Endothelial cell of umbilical vein (primary cell): Measurements from ENCODE around the gene FBXL14. TPM values are rescaled to one million over a fixed set of nuclear protein-coding genes. Genes with fewer than 3 reads are reported as not detected.

Experiments used
- BruUV-seq: library from RNA; stranded (reverse); fragments of 400-500 nt; replicated peaks from 2 replicates; lab custom pipeline; 2021; lab: Mats Ljungman, UMichigan
- CTCF ChIA-PET: fragments of 300-600, 350-600 bp; sonication (Branson Sonifier 250); formaldehyde crosslinking; loops from one replicate; lab custom pipeline; 2021; ENCODE audit warnings: antibody characterized with exemption, inconsistent platforms; lab: Charles Lee
- POLR2A ChIA-PET: fragments of 300-600, 350-600 bp; sonication (Branson Sonifier 250); formaldehyde crosslinking; loops from one replicate; lab custom pipeline; 2021; ENCODE audit warnings: antibody characterized with exemption, inconsistent platforms; lab: Charles Lee
- DNase-seq: peaks from one replicate; pipeline ENCODE4 v3.0.0-alpha.2; 2011; ENCODE audit warnings: low read depth, low spot score
- FAIRE-seq: peaks from 2 replicates; lab custom pipeline; 2011; peaks lifted over from hg19 to GRCh38; lab: Jason Lieb, UNC
- H2AFZ ChIP-seq: 2 replicates; pipeline ENCODE4 v1.6.0; 2012; ENCODE audit warnings: low read depth, low read length, control low read depth, inconsistent platforms
- H3K27ac ChIP-seq: 2 replicates; pipeline ENCODE4 v1.5.1; 2011; ENCODE audit warnings: low read depth, mild to moderate bottlenecking, control low read depth, low read length, moderate library complexity; ENCODE audit not compliant: insufficient read depth
- H3K27me3 ChIP-seq, 2 experiments: 2 replicates each; pipeline versions ENCODE4 v1.6.0 to v1.6.1; 2011; ENCODE audit warnings: low read length in 2 of 2, mixed read lengths in 1 of 2; ENCODE audit not compliant: control insufficient read depth in 2 of 2, insufficient read depth in 2 of 2
- H3K36me3 ChIP-seq, 2 experiments: 2 replicates in 1 of 2; 3 replicates in 1 of 2; pipeline ENCODE4 v1.5.1; 2011; ENCODE audit warnings: low read length in 2 of 2, mild to moderate bottlenecking in 1 of 2, moderate library complexity in 1 of 2; ENCODE audit not compliant: control insufficient read depth in 2 of 2, insufficient read depth in 2 of 2; ENCODE audit errors: extremely low read depth in 1 of 2
- H3K4me1 ChIP-seq: 3 replicates; pipeline ENCODE4 v1.5.1; 2011; ENCODE audit warnings: mild to moderate bottlenecking, low read length; ENCODE audit not compliant: control insufficient read depth, insufficient read depth; ENCODE audit errors: extremely low read depth
- H3K4me2 ChIP-seq: 2 replicates; pipeline ENCODE4 v1.6.1; 2011; ENCODE audit warnings: low read length, control low read depth, mixed read lengths; ENCODE audit not compliant: insufficient read depth
- H3K4me3 ChIP-seq, 3 experiments: fragments of 200-600 bp in 1 of 3; sonication (generic), shearing (Covaris generic) in 1 of 3; replicated peaks in 1 of 3; 2 replicates each; pipeline ENCODE4 v1.5.1; 2011 to 2016; ENCODE audit warnings: control low read depth in 3 of 3, low read length in 3 of 3, mild to moderate bottlenecking in 2 of 3, inconsistent platforms in 1 of 3, low read depth in 1 of 3, moderate library complexity in 1 of 3; ENCODE audit not compliant: insufficient read depth in 1 of 3
- H3K79me2 ChIP-seq: 2 replicates; pipeline ENCODE4 v1.6.0; 2012; ENCODE audit warnings: low read length, inconsistent platforms; ENCODE audit not compliant: control insufficient read depth, insufficient read depth
- H3K9ac ChIP-seq: replicated peaks from 2 replicates; pipeline ENCODE3; 2011; ENCODE audit warnings: low read length, control low read depth; ENCODE audit not compliant: insufficient read depth; ENCODE audit errors: extremely low read depth
- H3K9me1 ChIP-seq: replicated peaks from 3 replicates; pipeline ENCODE4 v1.6.0; 2011; ENCODE audit warnings: mild to moderate bottlenecking, low read length; ENCODE audit not compliant: control insufficient read depth, insufficient read depth; ENCODE audit errors: extremely low read depth
- H3K9me3 ChIP-seq: replicated peaks from 2 replicates; pipeline ENCODE4 v1.5.1; 2012; ENCODE audit warnings: low read length, inconsistent platforms; ENCODE audit not compliant: control insufficient read depth, insufficient read depth
- H4K20me1 ChIP-seq: replicated peaks from 2 replicates; pipeline ENCODE3; 2011; ENCODE audit warnings: mild to moderate bottlenecking, low read length; ENCODE audit not compliant: control insufficient read depth, insufficient read depth; ENCODE audit errors: extremely low read depth
- CTCF ChIP-seq, 2 donors: IDR thresholded peaks; 1 replicate in 1 of 2; 2 replicates in 1 of 2; pipeline ENCODE4 v1.5.1; 2011; ENCODE audit warnings: low read length in 2 of 2, mild to moderate bottlenecking in 2 of 2, moderate library complexity in 2 of 2, control low read depth in 1 of 2, inconsistent platforms in 1 of 2, low read depth in 1 of 2; ENCODE audit not compliant: insufficient read depth in 1 of 2; ENCODE audit errors: extremely low read depth in 1 of 2
- EZH2 ChIP-seq: IDR thresholded peaks from 2 replicates; pipeline ENCODE4 v1.6.1; 2012; ENCODE audit warnings: borderline replicate concordance, low read depth, mild to moderate bottlenecking, moderate library complexity, low read length, inconsistent platforms; ENCODE audit not compliant: severe bottlenecking
- FOS ChIP-seq: IDR thresholded peaks from 2 replicates; pipeline ENCODE4 v1.6.1; 2011; ENCODE audit warnings: mild to moderate bottlenecking, low read length, moderate library complexity, borderline replicate concordance; ENCODE audit not compliant: insufficient read depth
- GATA2 ChIP-seq: IDR thresholded peaks from 2 replicates; pipeline ENCODE4 v1.7.0; 2011; ENCODE audit warnings: low read depth, mild to moderate bottlenecking, moderate library complexity, mixed read lengths, low read length; ENCODE audit not compliant: insufficient read length, insufficient read depth
- JUN ChIP-seq: IDR thresholded peaks from 2 replicates; pipeline ENCODE4 v1.6.1; 2011; ENCODE audit warnings: borderline replicate concordance, low read depth; ENCODE audit not compliant: insufficient read length, insufficient read depth
- MAX ChIP-seq: IDR thresholded peaks from 2 replicates; pipeline ENCODE4 v1.6.1; 2011; ENCODE audit not compliant: insufficient read depth, insufficient read length
- MYC ChIP-seq: IDR thresholded peaks from one replicate; pipeline ENCODE4 v1.6.1; 2011; ENCODE audit warnings: mild to moderate bottlenecking, low read depth, low read length
- POLR2A ChIP-seq: IDR thresholded peaks from 2 replicates; pipeline ENCODE4 v1.6.1; 2012; ENCODE audit warnings: low read depth, mild to moderate bottlenecking, control low read depth, low read length
- POLR2AphosphoS5 ChIP-seq: IDR thresholded peaks from 2 replicates; pipeline ENCODE4 v1.6.1; 2012; ENCODE audit warnings: low read depth, mild to moderate bottlenecking, control low read depth, low read length, moderate library complexity; ENCODE audit not compliant: insufficient read depth
- dilution Hi-C: fragments of 300-500 bp; cut with MboI; formaldehyde crosslinking; loops from one replicate; pipeline ENCODE4 v1.15.0; 2019; ENCODE audit warnings: low sequenced_read_pairs; ENCODE audit not compliant: extremely low pct_ligation_motif_present
- intact Hi-C: fragments of 100-400 bp; cut with micrococcal nuclease; formaldehyde crosslinking; loops from one replicate; pipeline ENCODE4 v1.10.0; 2022
- polyA plus RNA-seq, 4 experiments: library from polyadenylated mRNA; depleted of rRNA in 3 of 4; stranded (reverse) in 3 of 4; unstranded in 1 of 4; fragments of >200 nt; gene quantifications; 2 replicates each; pipeline versions ENCODE4 v1.2.1 to v1.2.3, GENCODE V29; 2011 to 2012; ENCODE audit warnings: missing spikeins in 1 of 4
- total RNA-seq: library from RNA; stranded (reverse); gene quantifications from 2 replicates; pipeline ENCODE4 v1.2.3, GENCODE V29; 2021

Gene FBXL14
- total and polyA plus RNA-seq, 2 donors (not counting 3 experiments of a cell fraction or from before 2014, with no cell fraction given) = 11.3 to 15.7 TPM

DNA sequence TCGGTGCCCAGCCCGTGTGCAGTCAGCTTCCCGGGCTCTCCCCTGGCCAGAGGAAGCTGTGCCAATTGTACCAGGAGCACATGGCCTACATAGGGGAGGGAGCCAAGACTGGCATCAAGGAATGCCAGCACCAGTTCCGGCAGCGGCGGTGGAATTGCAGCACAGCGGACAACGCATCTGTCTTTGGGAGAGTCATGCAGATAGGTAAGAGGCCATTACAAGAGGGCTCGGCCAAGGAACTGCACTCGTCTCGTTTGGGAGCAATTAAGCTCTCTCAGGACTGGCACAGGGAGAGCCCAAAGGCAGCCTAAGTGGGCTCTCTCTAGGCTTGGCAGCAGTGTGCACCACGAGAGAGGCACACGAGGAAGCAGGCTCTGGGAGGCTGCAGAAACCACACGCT lies 38.3 kb upstream of the FBXL14 start:
- Histone ChIP-seq H3K4me1 (peaks cover 5% of the 10 kb centered on the region), H4K20me1 (no peaks in the 10 kb centered on the region), H3K9me1 (no peaks in the 10 kb centered on the region), H3K4me3 (no peak overlapping the region), H3K9ac (no peak overlapping the region), H3K9me3 (no peaks in the 10 kb centered on the region), H3K36me3 (no peaks in the 10 kb centered on the region), H3K79me2 (no peaks in the 10 kb centered on the region), H3K27me3 (peaks cover 47 to 57% of the 10 kb centered on the region in 2 experiments), H2AFZ (no peak overlapping the region), H3K4me2 (no peak overlapping the region), H3K27ac (no peak overlapping the region)
- CTCF ChIA-PET = interaction anchor here (1.0 to 6.2 kb wide), 2 partner anchors 159 to 307 kb away, joined by 5 to 185 read pairs; no protein-coding TSS in a partner anchor
- TF ChIP-seq CTCF (IDR thresholded peaks at IDR 0.05; ENCODE audit: extremely low read depth in 1 of 2, insufficient read depth in 1 of 2, low read depth in 1 of 2, low read length in 2 of 2) = no peak
- TF ChIP-seq MYC = no peak
- TF ChIP-seq JUN = no peak
- no peak for TF ChIP-seq EZH2
- no peak for TF ChIP-seq GATA2
- no peak for TF ChIP-seq POLR2AphosphoS5
- no peak for TF ChIP-seq MAX
- no peak for TF ChIP-seq FOS
- no peak for TF ChIP-seq POLR2A
- no peak for FAIRE-seq
- POLR2A ChIA-PET = no interaction called here
- dilution Hi-C loops (loop anchor here (25.0 kb wide), 1 partner anchor 305 kb away; no protein-coding TSS in a partner anchor), intact Hi-C loops (loop anchor here (5.0 kb wide), 1 partner anchor 950 kb away; no protein-coding TSS in a partner anchor)
- BruUV-seq = no TSS peak
- no peak for DNase-seq
